G401 (cell line): Measurements from ENCODE around the gene ZNF607. TPM values are rescaled to one million over a fixed set of nuclear protein-coding genes. Genes with fewer than 3 reads are reported as not detected.
"Not testable (repeated sequence)": the region's sequence is repeated elsewhere in the genome, so short reads cannot be mapped to it uniquely, and the experiment has no call there.

Experiments
- DNase-seq: peaks from one replicate; pipeline ENCODE4 v3.0.0-alpha.2; 2015; ENCODE audit warnings: low spot score
- in situ Hi-C: cut with HindIII; loops from 2 replicates; pipeline ENCODE4 v1.10.0; 2016; ENCODE audit warnings: low sequenced_read_pairs, mixed read lengths
- total RNA-seq: library from RNA; depleted of rRNA; stranded (reverse); fragments of >200 nt; shearing (Covaris generic); gene quantifications from 2 replicates; pipeline ENCODE4 v1.2.3, GENCODE V29; 2014; rRNA removed

ZNF607 gene
- 7.3 and 15.9 TPM in 2 replicates for total RNA-seq

DNA sequence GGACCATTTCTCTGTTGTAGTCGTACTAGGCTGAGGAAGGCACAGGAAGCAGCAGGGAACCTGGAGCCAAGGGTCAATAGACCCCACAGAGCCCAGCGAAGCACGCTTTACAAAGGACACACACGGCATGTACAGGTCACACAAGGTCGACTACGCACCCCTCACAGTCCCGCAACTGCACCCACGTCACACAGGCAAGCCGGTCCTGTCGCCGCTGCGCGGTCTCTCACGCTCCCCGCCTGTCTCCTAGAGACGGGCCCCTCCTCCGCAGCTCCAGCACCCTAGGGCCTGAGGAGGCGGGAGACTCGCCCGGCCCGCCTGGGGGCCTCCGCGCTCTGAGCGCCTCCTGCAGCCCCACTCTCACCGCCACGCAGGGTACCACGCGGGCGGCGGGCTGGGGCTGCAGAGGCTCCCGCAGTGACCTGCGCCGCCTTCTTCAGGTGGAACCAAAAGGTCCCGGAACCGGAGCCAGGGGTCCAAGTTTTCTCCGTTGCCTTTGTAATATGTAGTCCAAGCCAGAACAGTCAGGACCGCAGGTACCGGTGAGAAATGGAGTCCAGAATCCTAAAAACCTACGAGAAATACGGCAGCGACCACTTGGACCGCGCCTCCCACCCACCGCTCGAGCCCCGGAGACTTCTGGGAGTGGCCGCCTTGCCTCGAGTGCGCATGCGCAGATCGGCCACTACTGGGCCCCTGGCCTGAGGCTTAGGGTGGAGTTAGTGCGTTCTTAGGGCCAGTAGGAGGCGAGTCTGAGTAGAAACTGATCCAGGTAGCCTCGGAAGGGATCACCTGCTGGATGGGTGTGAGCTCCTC lies at the start of gene ZNF607:
ZNF607 (minus strand) TSS at position 651 of the 816 bp plus-strand sequence. CDS start 8,143 bp downstream, outside the sequence.
- in situ Hi-C loops: no loop called here

DNA sequence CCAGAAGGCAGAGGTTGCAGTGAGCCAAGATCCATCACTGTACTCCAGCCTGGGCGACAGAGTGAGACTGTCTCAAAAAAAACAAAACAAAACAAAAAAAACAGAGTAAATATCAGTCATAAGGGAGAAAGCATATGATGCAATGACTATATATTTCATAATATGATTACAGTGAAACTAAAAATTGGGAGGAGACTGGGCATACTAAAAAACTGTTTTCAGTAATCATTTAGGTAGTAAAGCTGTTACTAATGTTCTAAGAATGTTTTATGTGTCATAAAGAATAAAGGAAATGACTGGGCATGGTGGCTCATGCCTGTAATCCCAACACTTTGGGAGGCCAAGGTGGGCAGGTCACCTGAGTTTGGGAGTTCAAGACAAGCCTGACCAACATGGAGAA lies 43.9 kb upstream of the ZNF607 start:
- DNase-seq: no peak
- in situ Hi-C loops: no loop called here

More for the DNA sequence above, at the start of gene ZNF607:
- DNase-seq: peak; percentile 91

DNA sequence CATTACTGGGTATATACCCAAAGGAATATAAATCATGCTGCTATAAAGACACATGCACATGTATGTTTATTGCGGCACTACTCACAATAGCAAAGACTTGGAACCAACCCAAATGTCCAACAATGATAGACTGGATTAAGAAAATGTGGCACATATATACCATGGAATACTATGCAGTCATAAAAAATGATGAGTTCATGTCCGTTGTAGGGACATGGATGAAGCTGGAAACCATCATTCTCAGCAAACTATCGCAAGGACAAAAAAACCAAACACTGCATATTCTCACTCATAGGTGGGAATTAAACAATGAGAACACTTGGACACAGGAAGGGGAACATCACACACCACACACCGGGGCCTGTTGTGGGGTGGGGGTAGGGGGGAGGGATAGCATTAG lies 38.1 kb upstream of the ZNF607 start:
- in situ Hi-C loops, DNase-seq: not testable (repeated sequence)

DNA sequence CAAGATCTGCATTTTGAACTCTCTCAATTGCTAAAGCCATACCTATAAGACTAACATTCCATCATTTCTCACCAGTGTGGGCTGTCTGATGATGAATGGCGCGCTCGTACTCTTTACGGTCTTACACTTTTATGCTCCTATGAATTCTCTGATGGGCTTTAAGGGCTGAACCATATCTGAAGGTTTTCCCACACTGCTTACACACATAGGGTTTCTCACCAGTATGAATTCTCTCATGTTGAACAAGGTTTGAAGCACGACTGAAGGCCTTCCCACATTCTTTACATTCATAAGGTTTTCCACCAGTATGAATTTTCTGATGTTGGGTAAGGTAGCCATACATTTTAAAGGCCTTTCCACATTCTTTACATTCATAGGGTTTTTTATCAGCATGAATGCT lies 18.8 kb upstream of the ZNF607 start:
- DNase-seq: no peak
- in situ Hi-C loops: no loop called here

DNA sequence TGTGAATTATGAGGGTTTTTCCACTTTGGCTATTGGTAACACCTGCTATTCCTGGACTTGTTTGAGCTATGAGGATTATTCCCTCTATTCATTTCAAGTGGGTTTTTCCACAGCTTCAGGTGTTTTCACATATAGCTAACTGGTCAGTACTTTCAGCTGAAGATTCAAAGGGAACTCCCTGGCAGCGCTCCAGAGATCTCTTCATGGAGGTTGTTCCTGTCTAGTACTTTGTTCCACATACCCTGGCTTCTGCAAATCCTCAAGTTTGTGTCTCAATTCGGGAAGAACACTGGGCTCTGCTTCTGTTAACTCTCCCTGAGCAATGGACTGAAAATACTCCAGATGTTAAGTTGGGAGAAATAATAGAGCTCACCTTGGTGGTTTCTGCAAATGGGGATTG lies 5.6 kb upstream of the ZNF607 start:
- in situ Hi-C loops: no loop called here
- DNase-seq: no peak

DNA sequence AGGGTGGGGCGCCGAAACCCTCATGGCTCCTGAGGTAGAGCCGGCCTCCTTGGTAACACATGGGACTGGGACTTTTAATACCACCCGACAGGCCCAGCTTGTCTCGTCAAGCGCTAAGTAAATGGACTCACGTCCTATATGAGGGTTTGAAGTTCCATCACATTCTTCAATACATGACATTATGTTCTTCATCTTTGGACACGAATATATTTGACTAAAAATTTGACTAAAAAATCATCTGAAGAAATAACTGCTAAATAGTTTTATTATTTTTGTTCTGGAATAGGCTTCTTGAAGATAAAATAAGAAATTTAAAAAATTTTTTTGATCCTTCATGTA lies 335 bp upstream of the ZNF607 start:
- in situ Hi-C loops: no loop called here
- DNase-seq: no peak

DNA sequence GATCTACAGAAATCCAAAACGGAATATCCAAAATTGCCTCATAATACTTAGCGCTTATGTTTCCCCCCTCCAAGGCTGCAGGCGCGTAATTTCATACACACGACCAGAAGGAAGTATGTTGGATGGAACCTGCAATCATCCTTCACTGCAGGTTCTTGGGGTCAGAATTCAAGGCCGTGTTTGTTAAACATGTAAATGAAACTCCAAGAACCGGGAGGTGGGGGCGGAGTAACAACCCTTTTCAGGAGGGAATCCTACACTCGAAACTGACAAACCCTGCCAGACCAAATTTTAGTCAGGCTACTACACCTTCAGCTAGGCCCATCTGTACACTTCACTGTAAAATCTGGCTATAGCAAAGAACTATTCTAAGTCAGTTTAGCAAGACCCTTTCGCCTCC lies 1.3 kb downstream of the ZNF607 start:
- peak; percentile 27 for DNase-seq
- in situ Hi-C loops: no loop called here

DNA sequence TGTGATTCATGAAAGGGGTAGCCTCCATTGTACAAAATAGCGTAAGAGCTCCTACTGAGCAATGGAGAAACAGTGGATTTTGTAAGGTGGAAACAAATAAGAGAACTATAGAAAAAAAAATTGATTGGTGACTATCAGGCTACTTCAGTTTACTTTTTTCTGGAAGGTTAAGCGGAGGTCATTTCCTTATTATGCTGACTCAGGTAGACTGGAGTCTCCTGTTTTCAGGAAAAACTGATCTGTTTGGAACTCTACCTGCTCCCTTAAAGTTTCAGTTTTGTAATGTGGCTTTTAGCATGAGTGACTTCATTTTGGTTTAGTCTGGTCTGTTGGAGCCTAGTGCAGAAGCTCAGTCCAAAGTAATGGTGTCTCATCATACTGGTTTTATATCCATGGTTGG lies 3.4 kb downstream of the ZNF607 start:
- DNase-seq: no peak
- in situ Hi-C loops: no loop called here

DNA sequence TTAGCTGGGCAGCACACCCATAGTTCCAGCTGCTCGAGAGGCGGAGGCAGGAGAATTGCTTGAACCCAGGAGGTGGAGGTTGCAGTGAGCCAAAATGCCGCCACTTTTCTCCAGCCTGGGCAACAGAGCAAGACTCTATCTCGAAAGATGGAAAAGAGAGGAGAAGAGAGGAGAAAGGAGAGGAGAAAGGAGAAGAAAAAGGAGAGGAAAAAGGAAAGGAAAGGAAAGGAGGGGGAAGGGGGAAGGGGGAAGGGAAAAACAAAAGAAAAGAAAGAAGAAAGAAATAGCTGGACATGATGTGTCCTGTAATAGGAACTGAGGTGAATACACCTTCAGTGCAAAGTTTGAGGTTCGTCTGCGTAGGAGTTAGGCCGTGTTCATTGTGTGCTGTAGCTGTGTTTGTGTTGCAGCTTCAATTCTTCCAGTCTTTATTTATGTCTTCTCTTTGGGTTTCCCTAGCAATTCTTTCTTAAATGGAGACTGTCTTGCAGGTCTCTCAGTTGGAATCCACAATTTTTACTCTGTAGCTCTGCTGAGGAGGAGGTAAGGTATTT lies 13.4 kb downstream of the ZNF607 start:
- in situ Hi-C loops: no loop called here
- no peak for DNase-seq

DNA sequence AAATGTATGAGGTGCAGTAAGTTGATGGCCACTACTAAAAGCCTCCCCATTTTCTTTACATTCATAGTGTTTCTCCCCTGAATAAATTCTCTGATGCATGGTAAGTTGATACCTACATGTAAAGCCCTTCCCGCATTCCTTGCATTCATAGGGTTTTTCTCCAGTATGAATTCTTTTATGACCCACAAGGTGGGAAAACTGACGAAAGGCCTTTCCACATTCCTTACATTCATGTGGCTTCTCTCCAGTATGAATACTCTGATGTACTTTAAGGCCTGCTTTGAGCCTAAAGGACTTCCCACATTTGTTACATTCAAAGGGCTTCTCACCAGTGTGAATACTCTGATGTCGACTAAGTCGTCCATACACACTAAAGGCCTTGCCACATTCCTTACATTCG lies 20.5 kb downstream of the ZNF607 start:
- no peak for DNase-seq
- in situ Hi-C loops: no loop called here

DNA sequence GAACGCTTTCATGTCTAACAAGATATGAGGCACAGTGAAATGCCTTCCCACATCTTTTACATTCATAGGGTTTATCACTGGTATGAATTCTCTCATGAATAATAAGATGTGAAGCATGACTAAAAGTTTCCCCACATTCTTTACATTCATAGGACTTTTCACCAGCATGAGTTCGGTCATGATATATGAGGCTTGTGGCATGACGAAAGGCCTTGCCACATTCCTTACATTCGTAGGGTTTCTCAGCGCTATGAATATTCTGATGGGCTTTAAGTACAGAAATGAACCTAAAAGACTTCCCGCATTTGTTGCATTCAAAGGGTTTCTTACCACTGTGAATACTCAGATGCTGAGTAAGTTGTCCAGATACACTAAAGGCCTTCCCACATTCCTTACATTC lies 21.3 kb downstream of the ZNF607 start:
- in situ Hi-C loops: no loop called here
- no peak for DNase-seq

DNA sequence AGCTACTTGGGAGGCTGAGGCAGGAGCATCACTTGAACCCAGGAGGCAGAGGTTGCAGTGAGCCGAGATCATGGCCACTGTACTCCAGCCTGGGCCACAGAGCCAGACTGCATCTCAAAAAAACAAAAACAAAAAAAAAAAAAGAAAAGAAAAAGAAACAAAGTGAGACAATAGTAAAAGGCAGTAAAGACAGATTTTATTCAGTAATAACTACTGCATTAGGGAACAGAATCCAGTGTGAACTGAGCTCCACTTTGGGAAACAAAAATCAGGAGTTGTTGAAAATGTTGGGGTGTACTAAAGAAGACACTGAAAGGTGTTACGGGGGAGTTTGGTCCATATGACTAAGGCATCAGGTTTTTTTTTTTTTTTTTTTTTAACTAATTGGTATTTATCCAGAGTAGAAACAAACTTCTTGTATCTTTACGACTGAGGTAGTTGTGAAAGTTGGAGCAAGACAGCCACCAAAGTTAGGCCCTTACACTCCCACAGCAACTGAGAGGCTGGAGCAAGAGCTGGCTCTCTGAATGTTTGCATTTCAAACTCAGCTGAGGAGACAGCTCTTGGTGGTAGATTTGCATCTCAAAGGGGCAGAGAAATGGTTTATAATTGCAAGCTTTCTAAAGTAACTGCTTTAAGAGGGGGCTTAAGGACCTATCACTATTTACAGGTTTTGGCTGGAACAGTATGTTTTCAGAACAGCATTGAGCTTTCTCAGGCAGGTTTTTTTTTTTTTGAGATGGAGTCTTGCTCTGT lies 24.2 kb downstream of the ZNF607 start:
- in situ Hi-C loops: no loop called here
- DNase-seq: no peak

DNA sequence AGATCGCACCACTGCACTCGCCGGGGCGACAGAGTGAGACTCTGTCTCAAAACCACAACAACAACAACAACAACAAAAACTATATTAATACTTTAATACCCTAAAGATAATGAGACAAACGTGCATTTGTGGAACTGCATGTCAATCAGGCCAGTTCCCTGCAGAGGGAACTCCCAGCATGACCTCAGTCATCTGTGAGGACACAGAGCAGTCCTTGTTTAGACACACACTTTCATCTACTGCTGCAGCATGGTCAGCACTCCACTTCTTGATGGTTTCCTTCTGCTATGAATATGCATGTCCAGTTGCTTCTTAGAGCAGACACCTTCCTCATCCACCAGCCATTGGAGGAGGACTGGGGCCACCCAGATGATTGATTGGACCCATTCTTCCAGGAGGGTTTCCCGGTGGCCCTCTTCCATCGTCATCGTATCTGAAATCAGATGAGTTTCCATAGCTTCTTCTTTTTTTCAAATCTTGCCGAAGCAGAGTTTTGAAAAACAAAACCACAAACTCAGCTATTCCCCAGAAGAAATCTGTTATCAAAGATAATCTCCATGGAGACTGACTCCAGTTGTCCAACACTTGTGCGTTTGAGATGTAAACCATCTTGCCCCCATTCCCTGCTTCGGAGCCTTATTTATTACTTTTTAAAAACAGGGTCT lies 26.5 kb downstream of the ZNF607 start:
- DNase-seq: no peak
- in situ Hi-C loops: no loop called here

DNA sequence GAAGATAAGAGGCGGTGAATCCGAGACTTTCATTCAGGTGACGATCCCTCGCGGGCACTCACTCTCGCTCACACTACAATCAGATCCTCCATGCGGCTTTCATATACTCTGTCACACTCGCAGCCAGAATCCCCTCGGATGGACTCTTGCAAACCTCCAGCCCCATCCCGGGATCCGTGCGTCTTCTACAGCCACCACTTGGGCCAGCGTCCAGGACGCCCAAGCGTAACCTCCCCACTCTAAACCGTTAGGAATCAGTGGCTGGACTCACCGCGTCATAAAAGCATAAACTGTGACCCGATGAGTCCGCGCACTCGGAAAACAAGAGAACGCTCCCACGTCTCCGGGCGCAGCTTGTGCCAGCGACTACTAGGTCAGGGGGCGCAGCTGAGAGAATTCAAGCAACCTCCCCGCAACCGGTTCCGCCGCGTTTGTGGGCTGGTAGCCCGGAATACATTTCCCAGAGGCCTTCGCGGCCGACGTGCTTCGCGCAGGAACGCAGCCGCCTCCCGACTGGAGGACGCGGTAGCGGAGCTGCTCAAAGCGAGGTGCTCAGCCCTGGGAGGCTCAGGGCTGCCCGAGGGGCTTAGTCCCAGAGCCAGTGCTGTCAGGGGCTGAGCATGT lies 27.6 kb downstream of the ZNF607 start:
- DNase-seq: peak; percentile 89
- in situ Hi-C loops: no loop called here

DNA sequence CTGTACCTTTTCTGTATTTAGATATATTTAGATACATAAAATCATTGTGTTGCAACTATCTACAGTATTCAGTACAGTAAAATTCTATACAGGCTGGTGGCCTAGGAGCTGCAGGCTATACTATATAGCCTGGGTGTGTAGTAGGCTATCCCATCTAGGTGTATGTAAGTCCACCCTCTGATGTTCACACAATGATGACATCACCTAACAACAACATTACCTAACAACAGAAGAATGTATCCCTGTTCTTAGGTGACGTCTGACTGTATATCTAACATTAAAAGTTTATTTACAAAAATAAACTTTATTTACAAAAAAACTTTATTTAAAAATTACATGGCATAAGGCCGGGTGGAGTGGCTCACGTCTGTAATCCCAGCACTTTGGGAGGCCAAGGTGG lies 36.0 kb downstream of the ZNF607 start:
- in situ Hi-C loops: no loop called here
- DNase-seq: no peak

DNA sequence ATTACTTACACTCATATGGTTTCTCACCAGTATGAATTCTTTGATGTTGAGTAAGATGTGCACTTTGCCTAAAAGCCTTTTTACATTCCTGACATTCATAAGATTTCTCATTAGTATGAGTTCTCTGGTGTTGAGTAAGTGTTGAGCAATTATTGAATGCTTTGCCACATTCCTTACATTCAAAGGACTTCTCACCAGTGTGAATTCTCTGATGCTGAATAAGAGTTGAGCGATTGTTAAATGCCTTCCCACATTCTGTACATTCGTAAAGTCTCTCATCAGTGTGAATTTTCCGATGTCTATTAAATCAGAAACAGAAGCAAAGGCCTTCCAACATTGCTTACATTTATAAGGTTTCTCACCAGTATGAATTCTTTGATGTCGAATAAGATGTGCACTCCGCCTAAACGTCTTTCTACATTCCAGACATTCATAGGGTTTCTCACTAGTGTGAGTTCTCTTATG lies 50.1 kb downstream of the ZNF607 start:
- in situ Hi-C loops: no loop called here
- DNase-seq: no peak

DNA sequence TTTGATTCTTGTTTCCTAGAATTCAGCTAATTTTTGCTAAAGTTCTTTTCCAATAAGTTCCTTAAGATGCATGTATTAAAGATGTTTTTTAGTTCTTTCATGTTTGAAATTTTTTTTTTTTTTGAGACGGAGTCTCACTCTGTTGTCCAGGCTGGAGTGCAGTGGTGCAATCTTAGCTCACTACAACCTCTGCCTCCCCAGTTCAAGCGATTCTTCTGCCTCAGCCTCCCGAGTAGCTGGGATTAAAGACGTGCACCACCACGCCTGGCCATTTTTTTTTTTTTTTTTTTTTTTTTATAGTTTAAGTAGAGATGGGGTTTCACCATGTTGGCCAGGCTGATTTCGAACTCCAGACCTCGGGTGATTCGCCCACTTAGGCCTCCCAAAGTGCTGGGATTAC lies 62.4 kb downstream of the ZNF607 start:
- DNase-seq, in situ Hi-C loops: not testable (repeated sequence)

DNA sequence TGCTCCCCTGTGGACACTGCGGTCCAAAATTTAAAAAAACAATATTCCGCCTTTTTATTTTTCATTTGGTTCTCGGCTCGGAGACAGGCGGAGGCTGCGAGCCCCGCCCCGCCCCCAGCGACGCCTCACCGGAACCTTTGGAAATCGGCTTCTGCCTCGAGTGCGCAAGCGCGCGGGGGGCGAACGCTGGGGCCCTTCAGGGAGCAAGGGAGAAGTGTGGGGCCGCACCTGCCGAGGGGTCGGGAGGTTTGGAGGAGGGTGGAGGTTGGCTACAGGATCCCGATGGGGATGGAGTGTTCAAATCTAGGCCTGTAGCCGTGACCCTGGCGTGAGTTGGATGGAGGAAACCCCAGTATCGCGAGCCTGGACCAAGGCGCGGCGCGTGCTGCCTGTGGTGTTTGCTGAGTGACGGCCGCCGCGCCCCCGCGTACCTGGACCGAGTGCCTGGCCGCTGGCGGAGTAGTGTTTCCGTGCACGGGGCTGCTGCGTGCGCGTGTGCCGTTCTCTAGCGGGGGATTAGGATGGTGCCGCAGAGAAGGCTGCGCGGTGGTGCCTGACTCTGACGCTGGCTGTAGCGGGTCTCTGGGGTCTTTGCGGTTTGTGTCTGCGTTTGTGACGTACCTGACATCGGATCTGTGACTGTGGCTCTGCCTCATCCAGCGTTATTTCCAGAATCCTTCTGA lies 63.7 kb downstream of the ZNF607 start:
- in situ Hi-C loops: no loop called here
- peak; percentile 87 for DNase-seq

DNA sequence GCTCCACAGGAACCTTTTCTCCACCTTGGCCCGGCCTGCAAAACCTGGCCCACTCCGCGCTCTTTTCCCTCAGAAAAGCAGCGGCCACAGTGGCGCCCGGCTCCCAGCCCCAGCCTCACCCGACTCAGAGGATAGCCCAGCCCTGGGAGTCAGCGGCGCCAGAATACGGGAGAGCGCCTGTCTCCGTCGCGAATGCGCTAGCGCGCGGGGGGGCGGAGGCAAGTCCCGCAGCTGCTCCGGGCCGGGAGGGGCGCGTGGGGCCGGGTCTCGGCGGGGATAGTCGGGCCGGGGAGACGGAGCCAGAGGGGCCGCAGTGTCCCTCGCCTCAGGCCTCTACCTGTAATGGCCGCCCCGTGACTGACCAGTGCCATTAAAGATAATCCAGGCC lies 64.3 kb downstream of the ZNF607 start, which contains the start of gene ZFP30:
ZFP30 (minus strand) TSS at position 165 of the 388 bp plus-strand sequence. CDS start 7,643 bp downstream, outside the sequence.
- in situ Hi-C loops: no loop called here
- peak; percentile 89 for DNase-seq
